Measurements from ENCODE around the gene OSBPL10.

GRCh38 chr3:31652296-31652695 is 328.8 kb downstream of the OSBPL10 start:
- TF ChIP-seq CTCF (IDR thresholded peaks at IDR 0.05) = no peak
- TF ChIP-seq ZFX (IDR thresholded peaks at IDR 0.05; ENCODE audit: borderline replicate concordance) = no peak
